ENCODE data around the gene ASPG.

DNA sequence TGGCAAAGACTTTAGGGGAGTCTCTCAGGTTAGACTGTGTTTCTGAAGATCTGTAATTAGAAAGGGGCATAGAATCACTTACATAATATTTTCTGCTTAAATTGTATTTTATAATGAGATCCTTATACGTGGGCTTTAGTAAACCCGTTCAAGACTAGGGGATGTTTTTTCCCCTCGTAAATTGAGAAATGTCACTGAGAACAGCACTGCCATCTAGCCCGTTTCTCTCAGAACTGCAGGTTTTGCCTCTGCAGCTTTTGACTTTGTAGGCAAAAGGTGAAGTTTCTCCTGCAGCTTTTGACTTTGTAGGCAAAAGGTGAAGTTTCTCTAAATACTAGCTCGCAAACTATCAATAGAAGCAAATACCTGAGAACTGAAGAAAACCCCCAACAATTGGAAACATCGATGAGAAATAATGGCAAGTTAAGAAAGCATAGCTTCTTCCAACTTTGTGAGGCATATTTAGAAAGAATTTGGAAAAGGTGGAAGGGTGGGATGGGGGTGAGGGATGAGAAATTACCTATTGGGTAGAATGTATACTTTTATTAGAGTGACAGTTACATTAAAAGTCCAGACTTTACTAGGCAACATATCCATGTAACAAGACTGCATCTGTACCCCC, 9.9 kb upstream of the ASPG start:
- TF ChIP-seq, protein P1, sequence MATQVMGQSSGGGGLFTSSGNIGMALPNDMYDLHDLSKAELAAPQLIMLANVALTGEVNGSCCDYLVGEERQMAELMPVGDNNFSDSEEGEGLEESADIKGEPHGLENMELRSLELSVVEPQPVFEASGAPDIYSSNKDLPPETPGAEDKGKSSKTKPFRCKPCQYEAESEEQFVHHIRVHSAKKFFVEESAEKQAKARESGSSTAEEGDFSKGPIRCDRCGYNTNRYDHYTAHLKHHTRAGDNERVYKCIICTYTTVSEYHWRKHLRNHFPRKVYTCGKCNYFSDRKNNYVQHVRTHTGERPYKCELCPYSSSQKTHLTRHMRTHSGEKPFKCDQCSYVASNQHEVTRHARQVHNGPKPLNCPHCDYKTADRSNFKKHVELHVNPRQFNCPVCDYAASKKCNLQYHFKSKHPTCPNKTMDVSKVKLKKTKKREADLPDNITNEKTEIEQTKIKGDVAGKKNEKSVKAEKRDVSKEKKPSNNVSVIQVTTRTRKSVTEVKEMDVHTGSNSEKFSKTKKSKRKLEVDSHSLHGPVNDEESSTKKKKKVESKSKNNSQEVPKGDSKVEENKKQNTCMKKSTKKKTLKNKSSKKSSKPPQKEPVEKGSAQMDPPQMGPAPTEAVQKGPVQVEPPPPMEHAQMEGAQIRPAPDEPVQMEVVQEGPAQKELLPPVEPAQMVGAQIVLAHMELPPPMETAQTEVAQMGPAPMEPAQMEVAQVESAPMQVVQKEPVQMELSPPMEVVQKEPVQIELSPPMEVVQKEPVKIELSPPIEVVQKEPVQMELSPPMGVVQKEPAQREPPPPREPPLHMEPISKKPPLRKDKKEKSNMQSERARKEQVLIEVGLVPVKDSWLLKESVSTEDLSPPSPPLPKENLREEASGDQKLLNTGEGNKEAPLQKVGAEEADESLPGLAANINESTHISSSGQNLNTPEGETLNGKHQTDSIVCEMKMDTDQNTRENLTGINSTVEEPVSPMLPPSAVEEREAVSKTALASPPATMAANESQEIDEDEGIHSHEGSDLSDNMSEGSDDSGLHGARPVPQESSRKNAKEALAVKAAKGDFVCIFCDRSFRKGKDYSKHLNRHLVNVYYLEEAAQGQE (IDR thresholded peaks at IDR 0.05; ENCODE audit: insufficient read depth in 1 of 2, low read depth in 2 of 2, low read length in 2 of 2), result no peak
- TF ChIP-seq POLR2AphosphoS5 (IDR thresholded peaks at IDR 0.05; ENCODE audit: low read depth, low read length) (no peak), TAF1 (IDR thresholded peaks at IDR 0.05; ENCODE audit: borderline replicate concordance, insufficient read depth, low read length) (no peak), SIN3A (IDR thresholded peaks at IDR 0.05; ENCODE audit: borderline replicate concordance, insufficient read depth, low read length) (no peak), FOXP2 (optimal IDR thresholded peaks at IDR 0.05; ENCODE audit: borderline replicate concordance, extremely low read depth, extremely low read length, insufficient read depth) (no peak)

Data from PFSK-1 (cell line).